Occipital lobe (tissue), 3 donors: ENCODE measurements around the gene SYT5. TPM values are rescaled to one million over a fixed set of nuclear protein-coding genes. Genes with fewer than 3 reads are reported as not detected.

Experiments used
- DNase-seq: peaks from one replicate; lab custom pipeline; 2025; lab: John Stamatoyannopoulos, UW
- small RNA-seq: library from RNA; depleted of rRNA; stranded (forward); fragments of <200 nt; gene quantifications from one replicate; pipeline ENCODE3, GENCODE V24; 2014
- total RNA-seq: library from RNA; depleted of rRNA; stranded (reverse); fragments of >200 nt; gene quantifications from one replicate; pipeline ENCODE4 v1.2.3, GENCODE V29; 2014

The SYT5 gene
- total RNA-seq, 1 donor from 2014 or later = 36.8 TPM

- DNase-seq = no peak
Measured at GRCh38 chr19:55147545-55148251, 32.4 kb downstream of the SYT5 start.

- DNase-seq = no peak
Measured at GRCh38 chr19:55146705-55147273, 33.3 kb downstream of the SYT5 start.

DNA sequence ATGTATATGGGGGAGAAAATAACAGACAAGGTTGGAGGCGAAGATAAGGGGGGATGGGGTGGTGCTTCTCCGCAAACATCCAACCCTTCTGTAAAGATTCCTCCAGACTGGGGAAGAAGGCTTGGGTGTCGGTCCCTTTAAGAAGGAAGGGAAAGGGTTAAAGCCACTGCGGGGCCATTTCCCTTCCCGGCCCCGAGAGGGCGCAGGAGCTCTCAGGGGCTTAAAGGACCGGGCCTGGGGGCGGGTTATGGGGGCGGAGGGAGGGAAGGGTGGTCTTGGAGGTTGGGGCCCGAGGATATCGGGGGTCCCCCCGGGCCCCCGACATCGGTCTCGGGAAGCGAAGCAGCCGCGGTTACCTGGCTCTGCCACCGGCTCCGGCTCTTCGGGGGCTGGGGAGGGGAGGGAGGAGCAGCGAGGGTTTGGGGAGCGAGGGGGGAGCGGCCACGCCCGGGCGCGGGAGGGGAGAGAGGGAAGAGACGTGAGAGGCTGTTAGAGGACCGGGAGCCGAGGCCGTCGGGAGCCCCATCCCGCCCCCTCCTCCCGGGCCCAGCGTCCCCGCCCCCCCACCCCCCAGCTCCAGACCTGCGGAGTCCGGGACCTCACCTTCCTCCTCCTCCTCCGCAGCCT is 33.9 kb downstream of the SYT5 start:
- no peak for DNase-seq

DNA sequence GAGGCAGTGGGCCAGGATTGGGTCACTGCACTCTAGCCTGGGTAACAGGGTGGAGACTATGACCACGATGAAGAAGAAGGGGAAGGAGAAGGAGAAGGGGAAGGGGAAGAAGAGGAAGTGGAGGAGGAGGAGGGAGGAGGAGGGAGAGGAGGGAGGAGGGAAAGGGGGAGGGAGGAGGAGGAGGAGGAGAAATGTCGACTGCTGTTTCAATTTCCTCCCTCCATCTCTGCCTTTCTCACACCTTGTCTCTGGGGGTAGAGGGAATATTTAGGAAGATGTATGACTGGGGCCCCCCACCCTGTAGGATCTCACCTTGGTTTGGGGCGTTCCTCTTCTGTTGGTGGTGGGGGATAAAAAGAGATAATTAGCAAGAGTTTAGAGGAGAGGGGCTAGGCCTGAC is 34.9 kb downstream of the SYT5 start:
- DNase-seq = no peak

DNA sequence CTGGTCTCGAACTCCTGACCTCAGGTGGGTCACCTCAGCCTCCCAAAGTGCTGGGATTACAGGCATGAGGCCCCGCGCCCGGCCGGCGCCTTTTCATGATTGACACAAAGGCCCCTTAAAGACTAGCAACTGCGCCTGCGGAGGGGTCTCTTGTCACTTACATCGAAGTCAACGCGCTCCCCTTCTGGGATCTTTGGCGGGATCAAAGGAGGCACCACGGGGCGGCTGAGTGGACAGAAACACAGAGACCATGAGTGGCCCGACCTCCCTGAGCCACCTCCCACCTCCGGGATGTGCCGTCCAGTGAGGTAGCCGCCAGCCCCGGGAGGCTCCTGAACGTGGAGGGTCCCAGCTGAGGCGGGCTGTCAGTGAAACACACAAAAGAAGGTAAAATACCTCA is 38.4 kb downstream of the SYT5 start:
- DNase-seq = no peak

DNA sequence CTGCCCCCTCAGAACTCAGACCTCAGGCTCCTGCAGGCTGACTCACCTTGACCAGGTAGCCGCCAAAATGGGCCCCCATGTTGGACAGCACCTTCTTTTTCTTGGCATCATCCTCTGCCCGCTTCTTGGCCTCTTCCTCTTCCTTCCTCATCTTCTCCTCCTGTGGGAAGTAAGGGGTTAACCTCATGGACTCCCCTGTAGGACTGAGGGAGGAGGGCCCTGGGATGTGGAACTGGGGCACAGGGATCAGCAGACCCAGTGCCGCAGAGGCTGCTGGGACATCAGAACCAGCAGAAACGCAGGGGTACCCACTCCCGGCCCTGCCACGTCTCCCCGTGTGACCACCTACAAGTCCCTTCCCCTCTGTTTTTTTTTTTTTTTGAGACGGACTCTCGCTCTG is 42.2 kb downstream of the SYT5 start:
- DNase-seq = no peak

DNA sequence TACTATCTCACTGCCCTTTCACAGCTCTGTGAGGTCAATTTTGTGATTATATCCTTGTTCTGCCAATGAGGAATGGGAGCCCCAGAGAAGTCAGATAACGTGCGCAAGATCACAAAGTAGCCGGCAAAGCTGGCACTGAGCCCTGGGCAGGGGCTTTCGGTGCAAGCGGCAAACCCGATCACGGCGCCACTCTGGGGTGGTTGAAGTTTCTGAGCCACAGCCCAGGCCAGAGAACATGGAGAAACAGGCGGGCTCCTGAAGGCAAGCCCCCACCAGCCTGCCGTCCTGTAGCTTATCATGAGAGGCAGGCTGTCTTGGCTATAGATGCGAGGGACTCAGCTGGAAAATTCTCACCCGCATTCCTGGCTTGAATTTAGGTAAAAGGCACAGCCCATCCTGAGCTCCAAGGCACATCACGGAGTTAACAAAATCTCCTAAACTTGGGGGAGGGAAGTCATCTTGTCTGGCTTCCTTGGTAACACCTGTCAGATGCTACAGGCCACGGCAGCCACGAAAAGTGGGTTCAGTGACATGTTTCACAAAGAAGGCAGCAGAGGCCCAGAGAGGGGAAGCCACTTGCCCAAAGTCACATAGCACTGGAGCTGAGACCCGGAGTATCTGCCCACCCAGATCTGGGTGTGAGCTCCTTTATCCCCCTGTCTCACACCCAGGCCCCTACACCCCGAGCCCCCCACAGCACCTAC is 43.5 kb downstream of the SYT5 start:
- no peak for DNase-seq

DNA sequence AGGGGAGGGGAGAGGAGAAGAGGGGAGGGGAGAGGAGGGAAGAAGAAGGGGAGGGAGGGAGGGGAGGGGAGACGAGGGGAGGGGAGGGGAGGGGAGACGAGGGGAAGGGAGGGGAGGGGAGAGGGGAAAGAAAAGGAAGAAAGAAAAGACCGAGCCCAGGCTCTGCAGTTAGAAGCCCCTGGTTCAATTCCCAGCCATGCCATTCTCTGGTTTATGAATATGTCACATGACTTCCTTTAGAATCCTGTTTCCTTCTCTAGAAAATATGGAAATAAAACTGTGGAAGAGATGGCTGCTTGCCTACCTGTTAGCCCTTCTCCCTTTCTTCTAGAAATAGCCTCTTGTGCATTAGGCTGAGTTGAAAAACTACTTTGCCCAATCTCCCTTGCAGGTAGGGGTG is 45.4 kb downstream of the SYT5 start:
- no peak for DNase-seq

DNA sequence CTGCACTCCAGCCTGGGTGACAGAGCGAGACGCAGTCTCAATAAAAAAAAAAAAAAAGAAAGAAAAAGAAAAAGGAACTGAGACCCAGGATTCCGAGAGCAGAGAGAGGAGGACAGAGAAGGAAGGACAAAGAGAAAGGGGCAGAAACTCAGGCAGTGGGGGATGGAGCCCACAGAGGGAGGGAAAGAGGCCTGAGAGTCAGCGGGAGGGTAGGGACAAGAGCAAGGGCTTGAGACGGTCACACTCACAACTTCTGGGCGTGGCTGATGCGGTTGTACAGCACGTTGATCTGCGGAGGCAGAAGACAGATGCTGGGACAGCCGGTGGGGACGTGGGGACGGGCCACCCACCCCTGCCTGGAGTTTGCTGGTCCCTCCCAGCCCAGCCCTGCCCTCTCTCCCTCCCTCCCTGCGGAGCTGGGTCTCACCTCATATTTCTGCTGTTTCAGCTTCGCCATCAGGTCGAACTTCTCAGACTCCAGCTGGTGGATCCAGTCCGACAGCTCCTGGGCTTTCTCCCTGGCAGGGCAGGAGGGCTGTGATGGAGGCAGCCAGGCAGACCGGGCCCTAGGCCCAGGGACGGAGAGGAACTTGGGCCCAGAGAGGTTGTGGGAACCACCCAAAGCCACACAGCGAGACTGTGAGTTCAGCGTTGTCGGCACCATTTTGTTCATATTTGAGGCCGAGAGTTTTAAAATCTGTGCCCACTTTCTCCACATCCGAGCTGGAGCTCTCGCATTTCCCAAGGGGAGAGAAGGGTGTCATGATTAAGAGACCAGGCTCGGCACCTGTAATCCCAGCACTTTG is 46.2 kb downstream of the SYT5 start:
- no peak for DNase-seq

DNA sequence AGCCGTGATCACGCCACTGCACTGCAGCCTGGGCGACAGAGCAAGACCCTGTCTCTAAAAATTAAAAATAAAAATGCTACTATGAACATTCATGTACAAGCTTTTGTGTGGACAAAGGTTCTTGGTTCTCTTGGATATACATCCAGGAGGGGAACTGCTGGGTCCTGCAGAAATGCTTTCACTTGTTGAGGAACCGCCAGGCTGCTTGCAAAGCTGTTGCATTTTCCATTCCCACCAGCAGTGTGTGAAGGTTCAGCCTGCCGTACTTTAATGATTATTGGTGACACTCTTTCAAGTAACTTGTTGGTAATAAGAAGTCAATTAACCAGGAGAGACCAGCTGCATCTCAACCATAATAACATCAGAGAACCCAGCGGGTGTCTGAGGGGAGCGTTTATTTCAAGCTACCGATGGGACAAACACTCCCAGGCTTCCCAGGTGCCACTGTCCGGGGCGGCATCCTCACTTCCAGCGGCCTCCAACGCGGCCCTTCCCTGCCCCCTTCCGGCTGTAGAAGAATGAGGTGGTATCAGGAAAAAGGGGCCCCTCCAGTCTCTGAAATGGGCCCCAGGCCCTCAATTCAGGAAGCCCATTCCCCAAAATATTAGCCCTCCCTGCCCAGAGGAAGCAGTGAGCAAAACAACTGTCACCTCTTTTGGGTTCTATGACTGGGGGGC is 47.5 kb downstream of the SYT5 start:
- no peak for DNase-seq

DNA sequence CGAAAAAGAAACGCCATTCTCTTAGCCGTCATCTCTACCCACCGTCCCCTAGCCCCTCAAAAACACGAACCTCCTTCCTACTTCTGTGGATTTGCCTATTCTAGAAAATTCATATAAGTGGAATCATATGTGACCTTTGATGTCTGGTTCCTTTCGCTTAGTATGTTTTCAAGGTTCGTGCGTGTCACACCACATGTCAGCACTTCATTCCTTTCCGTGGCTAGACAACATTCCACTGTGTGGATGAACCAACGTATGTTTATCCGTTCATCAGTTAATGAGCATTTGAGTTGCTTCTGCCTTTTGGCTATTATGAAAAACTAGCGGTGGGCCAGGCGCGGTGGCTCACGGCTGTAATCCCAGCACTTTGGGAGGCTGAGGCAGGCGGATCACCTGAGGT is 48.7 kb downstream of the SYT5 start:
- DNase-seq = no peak

Small RNA genes within 50 kb of the gene (small RNA-seq; reads per million reads assigned to genes)
- gene MIR7975 = not detected
- not detected for gene RF01210

Other genes with a start within 250 kb of the SYT5 start
- gene NLRP7, start 232.8 kb downstream of the SYT5 start, total RNA-seq = not detected
- 2.0 TPM for gene NLRP2, start 213.9 kb downstream of the SYT5 start, total RNA-seq
- gene GP6, start 142.0 kb downstream of the SYT5 start, total RNA-seq = 0.47 TPM
- 15.0 TPM for gene RDH13, start 117.1 kb downstream of the SYT5 start, total RNA-seq
- gene EPS8L1, start 104.4 kb downstream of the SYT5 start, total RNA-seq = 0.62 TPM
- gene PPP1R12C, start 62.7 kb downstream of the SYT5 start, total RNA-seq = 20.7 TPM
- gene TNNT1, start 31.1 kb downstream of the SYT5 start, total RNA-seq = not detected
- not detected for gene TNNI3, start 22.6 kb downstream of the SYT5 start, total RNA-seq
- gene DNAAF3, start 13.7 kb downstream of the SYT5 start, total RNA-seq = 0.31 TPM
- gene PTPRH, start 29.2 kb upstream of the SYT5 start, total RNA-seq = 0.47 TPM
- 0.78 TPM for gene TMEM86B, start 48.5 kb upstream of the SYT5 start, total RNA-seq
- gene PPP6R1, start 78.7 kb upstream of the SYT5 start, total RNA-seq = 11.4 TPM
- 23.4 TPM for gene HSPBP1, start 99.8 kb upstream of the SYT5 start, total RNA-seq
- gene BRSK1, start 103.7 kb upstream of the SYT5 start, total RNA-seq = 67.1 TPM
- 0.47 TPM for gene TMEM150B, start 145.1 kb upstream of the SYT5 start, total RNA-seq
- 6.9 TPM for gene KMT5C, start 159.6 kb upstream of the SYT5 start, total RNA-seq
- not detected for gene COX6B2, start 174.4 kb upstream of the SYT5 start, total RNA-seq
- not detected for gene GARIN5B, start 183.0 kb upstream of the SYT5 start, total RNA-seq
- 0.16 TPM for gene IL11, start 190.2 kb upstream of the SYT5 start, total RNA-seq
- gene TMEM190, start 196.5 kb upstream of the SYT5 start, total RNA-seq = not detected
- not detected for gene TMEM238, start 204.0 kb upstream of the SYT5 start, total RNA-seq
- gene RPL28, start 205.6 kb upstream of the SYT5 start, total RNA-seq = 112 TPM
- gene UBE2S, start 227.5 kb upstream of the SYT5 start, total RNA-seq = 35.9 TPM